Measurements from ENCODE around the gene NAT8L. TPM values are rescaled to one million over a fixed set of nuclear protein-coding genes. Genes with fewer than 3 reads are reported as not detected.

The NAT8L gene
- polyA plus RNA-seq, 4 donors = 7.1 to 8.1 (median 7.3) TPM

DNA sequence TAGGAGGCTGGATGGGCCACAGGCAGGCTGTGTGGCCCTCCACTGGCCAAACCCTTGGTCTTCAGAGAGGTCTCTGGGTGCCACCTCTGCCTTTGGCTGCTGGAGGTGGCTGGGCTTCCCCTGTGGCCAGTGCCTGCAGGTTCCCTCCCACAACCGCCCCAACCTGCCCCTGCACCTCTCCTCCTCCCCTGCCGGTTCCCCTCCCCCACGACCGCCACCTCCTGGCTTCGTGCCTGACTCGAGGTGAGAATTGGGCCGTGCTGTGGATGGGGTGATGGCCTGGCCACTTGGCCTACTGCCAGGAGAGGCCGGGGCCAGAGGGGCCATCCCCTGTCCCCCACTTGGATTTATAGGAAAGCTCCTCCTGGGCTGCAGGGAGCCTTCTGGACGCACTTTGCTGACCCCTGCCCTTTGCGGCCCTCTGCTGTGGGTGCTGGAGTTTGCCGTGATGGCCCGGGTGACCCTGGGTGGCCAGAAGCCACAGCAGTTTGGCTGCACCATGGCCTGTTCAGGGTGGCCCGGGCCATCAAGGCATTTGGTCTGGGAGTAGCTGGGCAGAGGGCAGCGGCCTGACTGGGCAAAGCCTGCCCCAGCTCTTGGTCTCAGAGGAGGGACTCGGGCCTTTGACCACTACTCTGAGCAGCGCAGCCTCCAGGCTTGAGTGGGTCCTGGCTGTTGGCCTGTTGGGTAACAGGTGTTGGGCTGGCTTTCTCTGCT is 3.8 kb downstream of the NAT8L start:
- no peak for DNase-seq (ENCODE audit: low read depth in 4 of 4, low spot score in 2 of 4)

- no peak for DNase-seq (ENCODE audit: low read depth in 4 of 4, low spot score in 2 of 4)
Observed at GRCh38 chr4:2063557-2064275, 4.6 kb downstream of the NAT8L start.

- no peak for DNase-seq (ENCODE audit: low read depth in 4 of 4, low spot score in 2 of 4)
Observed at GRCh38 chr4:2064276-2064991, 5.3 kb downstream of the NAT8L start.

DNA sequence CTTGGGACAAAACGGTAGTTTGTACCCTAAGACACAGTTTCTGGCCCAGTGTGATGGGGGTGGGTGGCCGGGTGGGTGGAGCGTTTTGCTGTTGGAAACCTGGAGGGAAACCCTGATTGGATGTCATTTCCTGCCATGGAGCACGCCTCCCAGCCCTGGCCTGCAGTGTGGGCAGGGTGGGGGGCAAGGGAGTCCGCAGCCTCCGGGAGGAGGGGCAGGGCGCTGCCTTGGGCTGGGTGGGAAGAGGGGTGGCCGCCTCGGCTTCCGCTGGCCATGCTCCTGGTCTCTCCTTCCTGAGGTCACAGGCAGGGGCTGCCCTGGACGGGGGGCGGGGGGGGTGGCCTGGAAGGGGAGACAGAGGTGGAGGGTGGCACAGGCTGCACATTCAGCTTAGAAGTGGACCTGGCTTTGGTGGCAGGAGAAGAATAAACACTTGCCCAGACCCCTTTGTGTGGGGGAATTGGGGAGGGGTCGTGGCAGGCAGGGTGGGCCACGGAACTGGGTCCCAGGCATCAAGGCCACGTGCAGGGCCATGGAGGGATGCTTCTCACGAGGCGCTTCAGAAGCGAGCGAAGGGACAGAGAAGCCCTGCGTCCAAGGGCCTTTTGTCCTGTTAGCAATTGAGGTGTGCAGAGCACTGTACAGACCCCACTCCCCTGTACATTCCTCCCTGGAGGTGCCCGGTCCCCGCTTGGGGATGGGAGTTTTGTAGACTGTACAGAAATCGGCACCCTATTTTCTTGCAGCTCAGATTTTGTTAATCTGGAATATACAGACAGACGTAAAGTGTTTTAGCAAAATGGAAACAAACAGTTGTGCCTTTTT is 6.2 kb downstream of the NAT8L start:
- DNase-seq (ENCODE audit: low read depth in 4 of 4, low spot score in 2 of 4) = no peak

- DNase-seq (ENCODE audit: low read depth in 4 of 4, low spot score in 2 of 4) = no peak
Observed at GRCh38 chr4:2066011-2066551, 7.0 kb downstream of the NAT8L start.

GRCh38 chr4:2066571-2067445 is 7.7 kb downstream of the NAT8L start:
- no peak for DNase-seq (ENCODE audit: low read depth in 4 of 4, low spot score in 2 of 4)

DNA sequence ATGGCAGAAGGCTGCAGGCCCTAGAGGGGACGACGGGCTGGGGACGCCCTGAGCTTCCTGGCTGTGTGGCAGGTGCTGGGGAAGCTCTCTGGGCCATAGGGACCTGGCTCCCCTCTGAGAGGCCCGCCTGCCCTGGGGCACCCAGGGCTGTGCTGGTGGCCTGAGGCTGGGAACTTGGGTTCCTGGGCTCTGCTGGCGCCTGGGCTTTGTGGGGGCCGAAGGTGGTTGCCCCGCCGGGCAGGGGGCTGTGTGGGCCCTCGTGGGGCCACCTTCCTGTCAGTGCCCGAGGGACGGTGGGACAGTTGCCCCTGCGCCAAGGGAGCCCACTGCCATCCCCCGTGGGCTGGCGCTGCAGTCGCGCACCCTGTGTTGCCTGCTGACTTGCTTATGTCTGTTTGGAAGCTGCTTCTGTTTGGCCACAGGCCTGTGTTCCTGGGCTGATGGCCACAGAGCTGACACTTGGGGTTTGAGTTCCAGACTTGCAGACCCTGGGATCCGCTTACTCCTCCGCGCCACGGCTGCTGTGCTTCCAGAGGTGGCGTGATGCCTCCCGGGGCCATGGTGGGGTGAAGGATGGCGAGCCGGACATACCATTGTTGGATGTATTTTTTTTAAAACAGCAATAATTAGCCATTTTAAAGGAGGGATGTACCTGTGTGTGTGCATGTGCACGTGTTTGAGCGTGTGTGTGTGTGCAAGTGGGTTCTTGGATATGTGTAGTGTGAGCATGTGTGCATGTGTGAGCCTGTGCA is 8.5 kb downstream of the NAT8L start:
- DNase-seq (ENCODE audit: low read depth in 4 of 4, low spot score in 2 of 4) = no peak

DNA sequence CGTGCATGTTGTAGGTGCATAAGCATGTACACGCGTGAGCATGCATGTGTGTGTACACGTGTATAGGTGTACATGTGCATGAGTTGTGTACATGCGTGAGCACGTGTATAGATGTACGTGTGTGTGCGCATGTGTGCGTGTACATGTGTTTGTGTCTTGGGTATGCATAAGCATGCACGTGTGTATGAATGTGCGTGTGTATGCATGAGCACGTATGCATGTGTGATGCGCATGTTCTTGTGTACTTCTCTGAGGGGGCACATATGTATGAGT is 9.0 kb downstream of the NAT8L start:
- DNase-seq (ENCODE audit: low read depth in 4 of 4, low spot score in 2 of 4) = no peak

DNA sequence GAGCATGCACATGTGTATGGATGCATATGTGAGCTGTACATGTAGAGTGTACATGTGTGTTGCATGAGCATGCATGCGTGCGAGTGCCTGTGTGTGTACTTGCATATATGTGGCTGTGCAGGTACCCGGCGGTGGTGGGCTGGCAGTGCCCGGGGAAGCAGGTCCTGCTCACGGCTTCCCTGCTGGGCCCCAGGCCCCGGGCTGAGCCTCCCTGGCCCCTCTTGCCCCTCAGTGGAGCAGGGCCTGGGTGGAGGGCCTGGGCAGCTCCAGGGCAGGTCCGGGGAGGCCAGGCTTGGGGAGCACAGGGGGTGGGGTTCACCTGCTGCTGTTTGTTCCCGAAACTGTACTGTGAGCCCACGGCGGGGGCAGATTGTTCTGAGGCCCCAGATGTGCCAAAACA is 9.4 kb downstream of the NAT8L start:
- DNase-seq (ENCODE audit: low read depth in 4 of 4, low spot score in 2 of 4) = no peak

DNA sequence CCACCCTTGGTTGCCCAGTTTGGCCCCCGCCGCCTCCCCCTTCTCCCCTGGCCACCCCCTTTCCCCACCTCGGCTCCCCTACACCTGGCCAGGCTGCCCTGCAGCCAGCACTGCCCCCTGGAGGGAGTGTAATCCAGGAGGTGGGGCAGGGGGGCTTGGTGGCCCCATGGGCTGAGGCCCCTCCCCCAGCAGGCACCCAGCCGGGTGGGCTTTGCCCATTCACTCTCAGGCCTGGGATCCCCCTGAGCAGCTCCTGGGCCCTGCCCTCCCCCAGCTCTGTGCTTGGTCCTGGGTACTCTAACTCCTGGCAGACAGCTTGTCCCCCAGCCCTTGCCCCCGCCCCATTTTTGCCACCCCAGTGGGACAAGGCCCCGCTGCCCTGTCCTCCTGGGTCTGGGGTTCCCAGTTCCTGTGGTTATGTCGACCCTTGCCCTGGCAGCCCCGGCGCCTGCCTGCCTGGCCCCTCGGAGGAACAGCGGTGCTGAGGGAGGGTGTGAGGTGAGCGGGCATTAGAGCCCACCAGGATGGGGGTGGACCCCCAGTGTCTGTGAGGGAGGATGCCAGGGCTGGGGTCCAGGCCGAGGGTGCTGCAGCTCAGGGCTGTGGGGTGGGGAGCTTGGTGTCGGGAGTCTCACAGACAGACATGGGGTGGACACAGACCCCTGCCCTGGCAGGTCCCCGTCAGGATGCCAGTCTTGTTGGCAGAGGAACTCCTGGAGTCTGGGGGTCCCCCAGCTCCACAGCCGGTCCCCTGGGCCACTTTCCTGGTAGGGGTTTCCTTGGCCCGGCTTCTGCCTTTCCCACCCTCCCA is 10.2 kb downstream of the NAT8L start:
- DNase-seq (ENCODE audit: low read depth in 4 of 4, low spot score in 2 of 4) = no peak

- no peak for DNase-seq (ENCODE audit: low read depth in 4 of 4, low spot score in 2 of 4)
Observed at GRCh38 chr4:2069986-2070385, 10.9 kb downstream of the NAT8L start.

- DNase-seq (ENCODE audit: low read depth in 4 of 4, low spot score in 2 of 4) = no peak
Observed at GRCh38 chr4:2070421-2071251, 11.5 kb downstream of the NAT8L start.

- DNase-seq (ENCODE audit: low read depth in 4 of 4, low spot score in 2 of 4) = no peak
Observed at GRCh38 chr4:2071252-2071911, 12.3 kb downstream of the NAT8L start.

- no peak for DNase-seq (ENCODE audit: low read depth in 4 of 4, low spot score in 2 of 4)
Observed at GRCh38 chr4:2071912-2072867, 13.1 kb downstream of the NAT8L start.

DNA sequence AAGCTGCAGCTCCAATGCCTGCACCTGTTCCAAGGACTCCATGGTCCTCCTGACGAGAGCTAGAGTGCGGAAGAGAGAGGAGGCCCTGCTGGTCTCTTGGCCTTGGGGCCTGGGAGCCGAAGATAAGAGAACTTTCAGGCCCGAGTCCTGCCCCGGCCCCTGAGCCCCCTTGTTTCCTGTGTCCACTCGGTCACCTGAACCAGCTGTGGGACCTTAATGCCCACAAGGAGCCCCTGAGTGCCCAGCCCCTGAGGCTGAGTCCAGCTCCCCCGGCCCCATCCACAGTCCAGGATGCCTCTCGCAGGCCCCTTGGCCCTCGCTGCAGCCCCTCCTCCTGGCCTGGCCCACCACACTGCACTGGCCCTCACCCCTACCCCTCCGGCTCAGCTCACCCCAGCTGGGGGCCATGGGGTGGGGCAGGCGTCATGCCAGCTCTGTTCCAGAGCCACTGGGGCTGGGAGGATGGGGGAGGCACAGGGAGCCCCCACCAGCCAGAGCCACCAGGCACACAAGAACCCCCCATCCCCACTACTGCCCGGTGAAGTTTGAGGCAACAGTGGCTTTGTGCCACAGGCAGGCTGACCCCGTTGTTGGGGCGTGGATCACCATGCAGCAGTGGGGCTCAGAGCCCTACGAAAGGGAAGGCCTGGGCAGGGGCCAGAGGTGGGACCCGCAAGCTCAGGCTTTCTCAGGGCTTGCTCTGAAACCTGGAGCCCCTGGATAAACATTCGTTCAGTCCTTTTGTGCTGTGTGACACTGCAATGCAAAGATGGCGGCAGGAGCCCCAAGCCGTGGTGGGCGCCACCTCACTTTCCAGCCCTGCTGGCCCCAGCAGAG is 14.1 kb downstream of the NAT8L start:
- no peak for DNase-seq (ENCODE audit: low read depth in 4 of 4, low spot score in 2 of 4)
